Endometrium (tissue), 2 donors: ENCODE data around the gene CCR2.
"Not testable (repeated sequence)": the region's sequence is repeated elsewhere in the genome, so short reads cannot be mapped to it uniquely, and the experiment has no call there.

ENCODE experiments used
- FAIRE-seq: peaks from 2 replicates; lab custom pipeline; 2012; peaks lifted over from hg19 to GRCh38; lab: Jason Lieb, UNC
- donor health status: control.
- donor health status: control.

Gene CCR2

DNA sequence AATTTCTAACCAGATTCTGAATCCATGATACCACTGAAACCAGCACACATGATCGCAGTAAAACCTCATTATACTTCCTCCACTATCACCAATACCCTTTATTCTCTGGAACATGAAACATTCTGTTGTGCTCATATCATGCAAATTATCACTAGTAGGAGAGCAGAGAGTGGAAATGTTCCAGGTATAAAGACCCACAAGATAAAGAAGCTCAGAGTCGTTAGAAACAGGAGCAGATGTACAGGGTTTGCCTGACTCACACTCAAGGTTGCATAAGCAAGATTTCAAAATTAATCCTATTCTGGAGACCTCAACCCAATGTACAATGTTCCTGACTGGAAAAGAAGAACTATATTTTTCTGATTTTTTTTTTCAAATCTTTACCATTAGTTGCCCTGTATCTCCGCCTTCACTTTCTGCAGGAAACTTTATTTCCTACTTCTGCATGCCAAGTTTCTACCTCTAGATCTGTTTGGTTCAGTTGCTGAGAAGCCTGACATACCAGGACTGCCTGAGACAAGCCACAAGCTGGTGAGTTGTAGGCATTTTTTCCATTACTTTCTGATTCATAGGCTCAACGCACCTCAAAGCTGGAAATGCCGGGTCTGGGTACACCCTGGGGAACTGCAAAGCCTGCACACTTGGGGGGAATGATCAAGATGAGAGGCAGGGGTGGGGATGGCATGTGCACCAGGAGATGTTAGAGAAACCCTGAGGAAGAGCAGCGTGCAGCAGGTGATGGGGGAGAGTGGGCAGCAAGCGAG lies at the start of gene CCR2:
Gene CCR2, plus strand, starts transcription at position 465 of the 764 bp plus-strand sequence. CDS start 3,417 bp downstream, outside the sequence.
- FAIRE-seq: no peak

DNA sequence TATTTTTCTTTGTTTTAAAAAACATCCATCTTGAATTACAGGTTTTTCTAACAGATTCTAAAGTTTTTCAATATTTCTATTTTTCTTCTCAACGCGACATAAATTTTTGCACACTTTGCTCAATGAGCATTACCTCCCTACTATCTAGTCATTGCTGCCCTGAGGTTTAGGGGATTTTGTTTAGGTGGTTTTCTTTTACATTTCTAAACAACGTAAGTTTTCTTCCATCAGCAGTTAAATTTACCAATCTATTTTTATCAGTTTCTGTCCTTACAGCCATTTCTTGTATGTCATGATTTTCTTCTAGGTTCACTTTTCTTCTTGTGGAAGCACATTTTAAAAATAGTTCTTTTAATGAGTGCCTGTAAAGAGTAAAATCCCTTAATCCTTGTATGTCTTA lies 49.2 kb upstream of the CCR2 start:
- FAIRE-seq: no peak

GRCh38 chr3:46312991-46313390 lies 40.9 kb upstream of the CCR2 start:
- no peak for FAIRE-seq

GRCh38 chr3:46314517-46314916 lies 39.4 kb upstream of the CCR2 start:
- no peak for FAIRE-seq

- no peak for FAIRE-seq
Measured at GRCh38 chr3:46316206-46316605, 37.7 kb upstream of the CCR2 start.

GRCh38 chr3:46318207-46318927 lies 35.5 kb upstream of the CCR2 start:
- no peak for FAIRE-seq

DNA sequence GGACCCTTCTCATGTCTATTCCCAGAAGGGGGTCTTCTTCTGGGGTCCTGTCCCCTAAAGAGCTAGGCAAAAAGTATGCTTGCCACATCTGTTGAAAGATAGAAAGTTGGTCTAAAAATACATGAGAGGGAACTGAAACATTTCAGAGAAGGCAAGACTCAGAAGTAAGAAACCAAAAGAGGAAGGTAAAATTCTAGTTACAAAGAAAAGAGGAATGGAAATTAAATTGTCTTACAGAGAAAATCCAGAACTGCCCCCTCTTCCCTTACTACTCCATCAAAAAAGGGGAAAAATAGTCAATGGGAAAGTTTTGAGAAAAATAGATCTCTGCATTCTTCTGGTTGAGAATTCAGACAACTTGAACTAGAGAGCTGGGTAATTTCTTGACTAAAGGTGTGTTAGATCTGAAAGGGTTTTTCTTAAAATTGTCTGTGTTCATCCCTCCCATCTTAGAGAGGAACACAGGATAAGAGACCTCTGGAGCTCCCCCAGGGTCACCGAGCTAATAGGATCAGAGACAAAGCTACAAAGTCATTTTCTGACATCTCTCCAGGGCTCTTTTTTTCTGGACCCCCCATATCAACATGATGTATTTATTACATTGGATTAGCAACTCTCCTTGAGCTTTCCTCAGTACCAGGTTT lies 32.3 kb upstream of the CCR2 start:
- FAIRE-seq: no peak

DNA sequence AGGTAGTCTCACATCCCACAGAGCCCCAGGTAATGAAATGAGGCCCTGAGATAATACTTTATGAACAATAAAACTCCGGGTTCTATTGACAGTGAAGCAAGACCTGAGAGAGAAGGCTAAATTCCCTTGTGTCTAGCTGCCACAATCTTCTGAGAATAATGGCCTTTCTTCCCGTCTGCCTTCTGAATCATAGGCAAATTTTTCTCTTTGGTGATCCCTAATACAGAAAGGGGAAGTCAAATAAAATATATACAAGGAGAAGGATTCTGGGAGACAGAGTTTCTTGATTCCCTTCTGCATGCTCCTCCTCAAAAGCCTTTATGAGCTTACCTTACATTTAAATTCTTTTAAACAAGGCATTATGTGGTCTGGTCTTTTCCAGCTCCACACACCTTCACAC lies 29.9 kb upstream of the CCR2 start:
- no peak for FAIRE-seq

DNA sequence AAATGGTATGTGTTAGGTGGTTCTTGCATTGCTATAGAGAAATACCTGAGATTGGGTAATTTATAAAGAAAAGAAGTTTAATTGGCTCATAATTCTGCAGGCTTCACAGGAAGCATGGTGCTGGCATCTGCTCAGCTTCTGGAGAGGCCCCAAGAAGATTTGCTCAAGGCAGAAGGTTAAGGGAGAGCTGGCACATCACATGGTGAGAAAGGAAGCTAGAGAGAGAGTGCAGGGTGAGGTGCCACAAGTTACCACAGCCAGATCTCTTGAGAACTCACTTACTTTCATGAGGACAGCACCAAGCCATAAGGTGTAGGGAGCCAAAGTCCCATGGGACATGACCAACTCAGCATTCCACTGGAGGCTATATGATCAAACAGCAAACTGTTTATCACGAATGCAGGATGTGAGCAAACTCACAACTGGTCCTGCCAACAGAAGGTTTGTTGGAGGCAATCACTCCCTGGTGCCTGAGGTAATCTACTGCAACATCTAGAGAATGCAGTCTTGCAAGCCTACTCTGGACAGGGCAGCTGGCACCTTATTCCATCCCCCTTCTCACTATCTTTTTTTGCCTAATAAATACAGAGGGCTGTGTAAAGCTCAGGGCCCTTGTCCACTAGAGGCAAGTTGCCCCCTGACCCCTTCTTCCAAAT lies 28.1 kb upstream of the CCR2 start:
- FAIRE-seq: no peak

- not testable (repeated sequence) for FAIRE-seq
Measured at GRCh38 chr3:46330676-46331075, 23.2 kb upstream of the CCR2 start.

DNA sequence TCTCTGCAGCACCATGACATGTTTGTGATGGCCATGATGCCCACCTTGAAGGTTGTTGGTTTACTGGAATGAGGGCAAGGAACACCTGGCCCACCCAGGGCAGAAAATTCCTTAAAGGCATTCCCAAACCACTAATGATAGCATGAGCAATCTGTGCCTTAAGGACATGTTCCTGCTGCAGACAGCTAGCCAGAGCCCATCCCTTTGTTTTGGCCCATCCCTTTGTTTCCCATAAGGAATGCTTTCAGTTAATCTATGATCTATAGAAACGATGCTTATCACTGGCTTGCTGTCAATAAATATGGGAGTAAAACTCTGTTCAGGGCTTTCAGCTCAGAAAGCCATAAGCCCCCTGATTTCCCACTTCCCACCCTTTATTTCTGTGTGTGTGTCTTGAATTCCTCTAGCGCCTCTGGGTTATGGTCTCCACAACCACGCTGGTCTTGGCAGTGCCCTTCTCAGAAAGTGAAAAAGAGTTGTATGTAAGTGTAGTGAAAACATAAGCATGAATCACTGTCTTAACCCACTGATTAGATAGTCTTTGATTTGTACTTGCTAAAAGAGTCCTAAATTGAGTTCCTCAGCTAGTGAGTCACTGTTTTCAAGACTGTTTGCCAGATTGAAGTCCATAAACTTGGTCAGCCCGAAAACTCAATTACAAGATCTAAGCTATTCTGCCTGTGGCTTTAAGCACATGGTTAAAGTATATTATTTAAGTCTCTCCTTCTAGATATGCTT lies 19.0 kb upstream of the CCR2 start:
- FAIRE-seq: no peak

GRCh38 chr3:46335541-46335940 lies 18.4 kb upstream of the CCR2 start:
- no peak for FAIRE-seq

DNA sequence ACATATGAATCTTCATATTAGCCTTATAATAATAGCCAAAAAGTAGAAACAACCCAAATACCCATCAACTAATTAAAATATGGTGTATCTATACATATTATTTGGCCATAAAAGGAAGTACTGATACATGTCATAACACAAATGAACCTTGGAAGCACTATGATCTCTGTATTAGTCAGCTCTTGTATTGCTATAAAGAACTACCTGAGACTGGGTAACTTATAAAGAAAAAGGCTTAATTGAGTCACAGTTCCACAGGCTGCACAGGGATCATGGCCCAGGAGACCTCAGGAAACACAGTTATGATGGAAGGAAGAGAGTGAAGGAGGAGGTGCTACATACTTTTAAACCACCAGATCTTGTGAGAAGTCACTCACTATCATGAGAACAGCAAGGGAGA lies 16.0 kb upstream of the CCR2 start:
- no peak for FAIRE-seq

- FAIRE-seq: no peak
Measured at GRCh38 chr3:46338840-46339239, 15.1 kb upstream of the CCR2 start.

- no peak for FAIRE-seq
Measured at GRCh38 chr3:46344476-46344875, 9.4 kb upstream of the CCR2 start.

DNA sequence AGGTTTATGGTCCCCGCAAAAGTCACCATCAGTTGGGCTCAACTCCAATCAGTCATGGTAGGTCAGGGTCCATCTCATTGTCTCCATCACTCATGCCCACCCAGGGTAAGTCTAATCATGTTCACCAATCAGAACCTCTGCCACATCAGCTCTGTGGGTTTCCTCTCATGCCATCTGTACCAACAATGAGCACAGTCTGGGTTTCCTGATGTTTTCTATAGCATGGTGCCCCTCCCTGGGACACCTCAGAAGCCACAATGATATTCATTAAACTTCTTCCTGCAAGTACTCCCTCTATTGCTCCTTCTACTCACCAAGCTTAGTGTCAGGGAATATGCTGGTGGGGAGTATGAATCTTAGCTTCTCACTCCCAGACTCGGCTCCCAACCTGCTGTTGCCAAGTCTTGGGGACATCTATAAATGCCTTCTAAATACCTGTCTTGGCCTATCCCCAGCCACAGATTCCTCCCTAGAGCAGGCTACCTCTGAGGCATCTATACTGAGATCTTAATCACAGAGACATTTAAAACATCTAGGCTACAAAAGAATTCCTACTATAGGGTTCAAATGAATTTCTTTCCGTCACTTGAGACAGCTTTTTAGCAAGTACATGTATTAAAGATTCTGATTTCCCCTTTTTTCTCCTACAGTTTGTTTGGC lies 5.0 kb upstream of the CCR2 start:
- FAIRE-seq: no peak

DNA sequence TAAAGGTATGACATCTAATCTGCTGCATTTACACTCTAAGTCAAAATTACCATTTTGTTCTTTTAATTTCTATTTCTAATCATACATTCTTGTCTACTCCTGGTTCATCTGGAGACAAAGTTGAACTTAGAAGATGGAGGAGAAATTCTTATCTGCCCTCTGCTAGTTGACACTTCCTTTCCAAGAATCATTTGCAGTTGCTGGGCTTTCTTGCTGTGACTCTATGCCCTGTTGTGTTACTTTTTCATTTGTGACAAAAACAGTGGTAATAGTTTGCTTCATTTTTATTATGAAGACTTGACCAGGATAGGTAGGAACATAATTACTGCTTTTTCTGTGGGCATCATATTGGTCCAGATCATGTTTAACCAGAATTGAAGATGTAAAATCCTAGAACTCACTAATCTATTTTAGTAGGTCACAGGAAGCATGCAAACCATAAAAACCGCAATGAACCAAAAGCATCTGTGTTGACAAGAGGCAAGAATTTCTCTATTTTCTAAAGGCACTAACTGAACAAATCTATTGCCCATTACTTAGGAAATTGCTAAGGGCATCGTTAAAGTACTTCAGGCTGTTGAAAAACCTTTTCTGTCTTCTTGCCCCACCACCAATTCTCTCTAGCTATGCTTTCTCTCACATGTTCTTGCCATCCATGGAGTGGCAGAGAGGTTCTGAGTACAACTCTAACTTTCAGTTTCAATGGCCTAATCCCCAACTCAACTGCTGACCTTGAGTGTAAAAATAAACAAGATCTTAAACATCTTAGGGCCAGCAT lies 4.2 kb upstream of the CCR2 start:
- no peak for FAIRE-seq

GRCh38 chr3:46350262-46350565 lies 3.7 kb upstream of the CCR2 start:
- no peak for FAIRE-seq

- FAIRE-seq: no peak
Measured at GRCh38 chr3:46351646-46352045, 2.3 kb upstream of the CCR2 start.

- no peak for FAIRE-seq
Measured at GRCh38 chr3:46353090-46353489, 821 bp upstream of the CCR2 start.

GRCh38 chr3:46354478-46354877 lies 567 bp downstream of the CCR2 start:
- no peak for FAIRE-seq
